ENCODE measurements around the gene IL20RB.

IL20RB gene

GRCh38 chr3:137039570-137039969, 81.8 kb downstream of the IL20RB start:
- DNase-seq (ENCODE audit: low read depth in 2 of 2) = no peak

GRCh38 chr3:137041251-137041650, 83.5 kb downstream of the IL20RB start:
- no peak for DNase-seq (ENCODE audit: low read depth in 2 of 2)

- no peak for DNase-seq (ENCODE audit: low read depth in 2 of 2)
These were observed 83.9 kb downstream of the IL20RB start for GRCh38 chr3:137041686-137042085.

GRCh38 chr3:137046747-137047146, 89.0 kb downstream of the IL20RB start:
- DNase-seq (ENCODE audit: low read depth in 2 of 2) = no peak

GRCh38 chr3:137047240-137047639, 89.5 kb downstream of the IL20RB start:
- no peak for DNase-seq (ENCODE audit: low read depth in 2 of 2)

- no peak for DNase-seq (ENCODE audit: low read depth in 2 of 2)
These were observed 92.5 kb downstream of the IL20RB start for GRCh38 chr3:137050281-137050680.

- DNase-seq (ENCODE audit: low read depth in 2 of 2) = no peak
These were observed 94.5 kb downstream of the IL20RB start for GRCh38 chr3:137052298-137052697.

All from stimulated activated CD4-positive, alpha-beta T cell treated with anti-CD3 and anti-CD28 coated beads, Interleukin-4, amount 100 ng/mL, for 48 hours (primary cell).